IMR-90 (cell line): ENCODE results near the gene SNRPD3. TPM values are rescaled to one million over a fixed set of nuclear protein-coding genes. Genes with fewer than 3 reads are reported as not detected.

Source experiments
- ATAC-seq: fragments of 200-7000 bp; cut with Tn5 transposase; 2 replicates; pipeline ENCODE4 v1.9.1; 2020; ENCODE audit warnings: low read depth, mild to moderate bottlenecking, moderate library complexity
- BruUV-seq: library from RNA; stranded (reverse); fragments of 400-500 nt; replicated peaks from 2 replicates; lab custom pipeline; 2021; lab: Mats Ljungman, UMichigan
- CTCF ChIA-PET: fragments of 300-600 bp; formaldehyde crosslinking; extraction: SDS; loops from one replicate; lab custom pipeline; 2021; ENCODE audit warnings: antibody characterized with exemption; lab: Yijun Ruan, JAX
- POLR2A ChIA-PET: fragments of 300-600 bp; sonication (Branson Sonifier 250); formaldehyde crosslinking; loops from one replicate; lab custom pipeline; 2022; ENCODE audit warnings: antibody characterized with exemption; ENCODE audit not compliant: unreplicated experiment; lab: Charles Lee
- DNase-seq: peaks from one replicate; pipeline ENCODE4 v3.0.0; 2013
- H2AFZ ChIP-seq: replicated peaks from 2 replicates; pipeline ENCODE3; 2013; ENCODE audit warnings: low read length, mild to moderate bottlenecking; ENCODE audit not compliant: poor library complexity
- H2AK5ac ChIP-seq: 2 replicates; pipeline ENCODE4 v1.6.1; 2013; ENCODE audit warnings: low read depth, low read length, inconsistent platforms
- H2AK9ac ChIP-seq: replicated peaks from 2 replicates; pipeline ENCODE3; 2013; ENCODE audit warnings: mild to moderate bottlenecking, low read depth, low read length, moderate library complexity; ENCODE audit not compliant: poor library complexity
- H2BK120ac ChIP-seq: 2 replicates; pipeline ENCODE4 v1.6.1; 2013; ENCODE audit warnings: low read depth, low read length, inconsistent platforms
- H2BK15ac ChIP-seq: 3 replicates; pipeline ENCODE4 v1.6.1; 2013; ENCODE audit warnings: low read depth, low read length, inconsistent platforms
- H2BK20ac ChIP-seq: 2 replicates; pipeline ENCODE4 v1.6.1; 2013; ENCODE audit warnings: low read depth, mild to moderate bottlenecking, inconsistent platforms, low read length, moderate library complexity
- H2BK5ac ChIP-seq: 2 replicates; pipeline ENCODE4 v1.6.1; 2013; ENCODE audit warnings: mild to moderate bottlenecking, low read depth, low read length, inconsistent platforms; ENCODE audit not compliant: poor library complexity, severe bottlenecking
- H3K14ac ChIP-seq: replicated peaks from 2 replicates; pipeline ENCODE4 v1.6.1; 2013; ENCODE audit warnings: low read depth, low read length, inconsistent platforms
- H3K18ac ChIP-seq: 2 replicates; pipeline ENCODE4 v1.6.1; 2013; ENCODE audit warnings: low read depth, low read length, control low read depth
- H3K23ac ChIP-seq: 2 replicates; pipeline ENCODE4 v1.6.1; 2013; ENCODE audit warnings: low read depth, low read length, inconsistent platforms
- H3K27ac ChIP-seq: 2 replicates; pipeline ENCODE4 v1.5.1; 2013; ENCODE audit warnings: mild to moderate bottlenecking, control low read depth, low read length; ENCODE audit not compliant: insufficient read depth
- H3K27me3 ChIP-seq: 2 replicates; pipeline ENCODE4 v1.6.1; 2013; ENCODE audit warnings: low read length; ENCODE audit not compliant: control insufficient read depth, insufficient read depth
- H3K36me3 ChIP-seq: 2 replicates; pipeline ENCODE4 v1.6.1; 2013; ENCODE audit warnings: low read length, mixed read lengths; ENCODE audit not compliant: control insufficient read depth, insufficient read depth
- H3K4ac ChIP-seq: 2 replicates; pipeline ENCODE4 v1.6.1; 2013; ENCODE audit warnings: low read depth, low read length, inconsistent platforms
- H3K4me1 ChIP-seq: 2 replicates; pipeline ENCODE4 v1.6.1; 2013; ENCODE audit warnings: low read length, mixed read lengths; ENCODE audit not compliant: control insufficient read depth, insufficient read depth
- H3K4me2 ChIP-seq: 2 replicates; pipeline ENCODE4 v1.6.1; 2013; ENCODE audit warnings: low read depth, mild to moderate bottlenecking, control low read depth, low read length, moderate library complexity
- H3K4me3 ChIP-seq: 2 replicates; pipeline ENCODE4 v1.5.1; 2013; ENCODE audit warnings: low read depth, mild to moderate bottlenecking, control low read depth, low read length, moderate library complexity; ENCODE audit not compliant: insufficient read depth
- H3K56ac ChIP-seq: 2 replicates; pipeline ENCODE4 v1.6.1; 2013; ENCODE audit warnings: low read length, inconsistent platforms; ENCODE audit not compliant: insufficient read depth; ENCODE audit errors: extremely low read depth
- H3K79me1 ChIP-seq, 2 experiments: 2 replicates each; pipeline ENCODE4 v1.6.1; 2013; ENCODE audit warnings: low read length in 2 of 2, inconsistent platforms in 1 of 2, low read depth in 1 of 2
- H3K9ac ChIP-seq: 2 replicates; pipeline ENCODE4 v1.6.1; 2013; ENCODE audit warnings: low read depth, low read length, control low read depth
- H3K9me1 ChIP-seq: 2 replicates; pipeline ENCODE4 v1.6.1; 2013; ENCODE audit warnings: low read length, inconsistent platforms; ENCODE audit not compliant: insufficient read depth
- H3K9me3 ChIP-seq: 2 replicates; pipeline ENCODE4 v1.6.1; 2013; ENCODE audit warnings: low read length; ENCODE audit not compliant: control insufficient read depth, insufficient read depth
- H4K20me1 ChIP-seq: 2 replicates; pipeline ENCODE4 v1.6.1; 2013; ENCODE audit warnings: low read length, inconsistent platforms; ENCODE audit not compliant: insufficient read depth
- H4K5ac ChIP-seq: 2 replicates; pipeline ENCODE4 v1.6.1; 2013; ENCODE audit warnings: mild to moderate bottlenecking, low read depth, low read length, control low read depth
- H4K8ac ChIP-seq, 2 experiments: 2 replicates each; pipeline ENCODE4 v1.6.1; 2013; ENCODE audit warnings: low read depth in 2 of 2, low read length in 2 of 2, control low read depth in 1 of 2, inconsistent platforms in 1 of 2
- H4K91ac ChIP-seq: 2 replicates; pipeline ENCODE4 v1.6.1; 2013; ENCODE audit warnings: low read depth, low read length, inconsistent platforms; ENCODE audit not compliant: insufficient read depth
- CHD1 ChIP-seq: IDR thresholded peaks from 2 replicates; pipeline ENCODE4 v1.6.1; 2012; ENCODE audit warnings: low read depth, low read length, improper control_type of control experiment
- ELK1 ChIP-seq: fragments of 150-350 bp; IDR thresholded peaks from 2 replicates; pipeline ENCODE4 v1.6.1; 2016; ENCODE audit warnings: low read depth, mild to moderate bottlenecking, low read length, moderate library complexity, borderline replicate concordance
- MAFK ChIP-seq: IDR thresholded peaks from 2 replicates; pipeline ENCODE4 v1.6.1; 2012; ENCODE audit warnings: low read depth, low read length, improper control_type of control experiment
- MAZ ChIP-seq: IDR thresholded peaks from 2 replicates; pipeline ENCODE4 v1.6.1; 2012; ENCODE audit warnings: low read depth, mild to moderate bottlenecking, low read length, improper control_type of control experiment, moderate library complexity, borderline replicate concordance
- POLR2A ChIP-seq: IDR thresholded peaks from 2 replicates; pipeline ENCODE4 v1.6.1; 2012; ENCODE audit warnings: mild to moderate bottlenecking, low read depth, low read length
- RAD21 ChIP-seq: IDR thresholded peaks from 2 replicates; pipeline ENCODE4 v1.6.1; 2012; ENCODE audit warnings: low read length, improper control_type of control experiment
- RFX5 ChIP-seq: IDR thresholded peaks from 2 replicates; pipeline ENCODE4 v1.8.0; 2012; ENCODE audit warnings: low read depth, mild to moderate bottlenecking, low read length, moderate library complexity
- SMC3 ChIP-seq: fragments of 150-350 bp; IDR thresholded peaks from 2 replicates; pipeline ENCODE4 v1.6.1; 2016; ENCODE audit warnings: low read depth, mild to moderate bottlenecking, antibody characterized with exemption, low read length, moderate library complexity
- USF2 ChIP-seq: fragments of 150-350 bp; IDR thresholded peaks from 2 replicates; pipeline ENCODE4 v1.6.1; 2017; ENCODE audit warnings: mild to moderate bottlenecking, antibody characterized with exemption, low read length, low read depth
- WGBS, 2 experiments: methylation state at CpG; one replicate each; pipeline versions ENCODE4 v1.1.5 to v1.1.7; 2013; ENCODE audit warnings: missing lambda C conversion rate in 2 of 2; ENCODE audit not compliant: insufficient read length in 1 of 2; ENCODE audit errors: extremely low coverage in 2 of 2; 5-methylcytosine and 5-hydroxymethylcytosine counted together
- dilution Hi-C: fragments of 300-500 bp; cut with HindIII; formaldehyde crosslinking; loops from one replicate; pipeline ENCODE4 v1.14.3; 2018; ENCODE audit warnings: low sequenced_read_pairs; ENCODE audit not compliant: unreplicated experiment
- in situ Hi-C: fragments of 300-500 bp; cut with MboI; formaldehyde crosslinking; loops from 3 replicates; pipeline ENCODE4 v1.14.3; 2019; ENCODE audit warnings: low sequenced_read_pairs, inconsistent platforms, mixed read lengths
- intact Hi-C: fragments of 100-400 bp; cut with micrococcal nuclease; formaldehyde crosslinking; loops from 2 replicates; pipeline ENCODE4 v1.10.0; 2022
- polyA plus RNA-seq, 3 experiments: library from polyadenylated mRNA; depleted of rRNA; stranded (reverse); fragments of >200 nt; gene quantifications; 2 replicates each; pipeline ENCODE4 v1.2.3, GENCODE V29; 2012; ENCODE audit warnings: low replicate concordance in 1 of 3
- total RNA-seq: library from RNA; depleted of rRNA; stranded (reverse); fragments of >200 nt; gene quantifications from 2 replicates; pipeline ENCODE4 v1.2.3, GENCODE V29; 2012

The SNRPD3 gene
- total and polyA plus RNA-seq, 2 of the 4 experiments (the other 2 are of a cell fraction) = 158 to 283 TPM

- TF ChIP-seq ELK1 (no peak), USF2 (no peak)
Measured at GRCh38 chr22:24514241-24515026, 41.4 kb upstream of the SNRPD3 start (continued).

- peak overlapping the region; percentile 33 for H2AFZ ChIP-seq
- no peak overlapping the region for H2BK120ac ChIP-seq
- no peak overlapping the region for H3K4me3 ChIP-seq
- H3K14ac ChIP-seq = no peak overlapping the region
- H4K5ac ChIP-seq = no peak overlapping the region
- no peak overlapping the region for H4K91ac ChIP-seq
- CTCF ChIA-PET = no interaction called here
- no peak overlapping the region for H2BK20ac ChIP-seq
- no peaks in the 10 kb centered on the region for H3K79me1 ChIP-seq
- intact Hi-C loops (no loop called here), in situ Hi-C loops (no loop called here), dilution Hi-C loops (no loop called here)
- DNase-seq = no peak
- no peaks in the 10 kb centered on the region for H4K20me1 ChIP-seq
- H3K4me1 ChIP-seq = peaks cover 13% of the 10 kb centered on the region
- no peak overlapping the region for H2BK15ac ChIP-seq
- H3K23ac ChIP-seq = no peak overlapping the region
- no peak overlapping the region for H2AK5ac ChIP-seq
- no peak overlapping the region for H3K4me2 ChIP-seq
- H3K4ac ChIP-seq = no peak overlapping the region
- H3K18ac ChIP-seq = no peak overlapping the region
- no peak overlapping the region for H3K56ac ChIP-seq
- no peak overlapping the region for H2AK9ac ChIP-seq
- H3K9me1 ChIP-seq = 0 out of 2 replicates have a peak, but pooled peaks cover 4% of the 10 kb centered on the region
- no peak overlapping the region for H2BK5ac ChIP-seq
- no CpG with 5 or more reads among the region's 8 CpGs for WGBS, 2 experiments
- POLR2A ChIA-PET = no interaction called here
- no TSS peak for BruUV-seq
- TF ChIP-seq RFX5 (no peak), SMC3 (no peak), POLR2A (no peak), RAD21 (no peak), MAZ (no peak), MAFK (0 out of 2 replicates have a peak, but pooled peaks have one; percentile 33), ELK1 (no peak), CHD1 (no peak)
- no peak overlapping the region for H3K9ac ChIP-seq
- H3K9me3 ChIP-seq = no peaks in the 10 kb centered on the region
- no peak overlapping the region for H3K27ac ChIP-seq
- H4K8ac ChIP-seq = no peak overlapping the region
- no peaks in the 10 kb centered on the region for H3K36me3 ChIP-seq
- ATAC-seq = no peak
- peaks cover 9% of the 10 kb centered on the region for H3K27me3 ChIP-seq
Measured at GRCh38 chr22:24515027-24515338, 40.8 kb upstream of the SNRPD3 start.
